Activated CD8-positive, alpha-beta T cell treated with anti-CD3 and anti-CD28 coated beads, Interleukin-2, amount 10 ng/mL, durations not matched to agents 7 days and 5 days (primary cell): ENCODE results near the gene KCNK3. TPM values are rescaled to one million over a fixed set of nuclear protein-coding genes. Genes with fewer than 3 reads are reported as not detected.

Experiments used
- ATAC-seq: fragments of 150-1000 bp; cut with Tn5 transposase; one replicate; pipeline ENCODE4 v1.10.0; 2021; ENCODE audit warnings: moderate library complexity
- CTCF ChIA-PET: fragments of 350-600 bp; sonication (Branson Sonifier 250); formaldehyde crosslinking; loops from one replicate; lab custom pipeline; 2021; ENCODE audit warnings: antibody characterized with exemption; lab: Charles Lee
- POLR2A ChIA-PET: fragments of 350-600 bp; sonication (Branson Sonifier 250); formaldehyde crosslinking; loops from one replicate; lab custom pipeline; 2021; ENCODE audit warnings: antibody characterized with exemption; lab: Charles Lee
- DNase-seq: peaks from one replicate; pipeline ENCODE4 v3.0.0-alpha.2; 2020
- H3K27ac Mint-ChIP-seq: one replicate; pipeline ENCODE4 v1.8.0; 2021; ENCODE audit warnings: mild to moderate bottlenecking, mixed read lengths
- H3K27me3 Mint-ChIP-seq: one replicate; pipeline ENCODE4 v1.8.0; 2021; ENCODE audit warnings: low read depth, mixed read lengths
- H3K36me3 Mint-ChIP-seq: one replicate; pipeline ENCODE4 v1.8.0; 2021; ENCODE audit warnings: low read depth, mixed read lengths
- H3K4me1 Mint-ChIP-seq: one replicate; pipeline ENCODE4 v1.8.0; 2021; ENCODE audit warnings: low read depth, mixed read lengths
- H3K4me3 Mint-ChIP-seq: one replicate; pipeline ENCODE4 v1.8.0; 2021; ENCODE audit warnings: mild to moderate bottlenecking, mixed read lengths
- H3K9me3 Mint-ChIP-seq: one replicate; pipeline ENCODE4 v1.8.0; 2022; ENCODE audit warnings: mixed read lengths; ENCODE audit not compliant: insufficient read depth
- total RNA-seq, 2 experiments: library from RNA; stranded (reverse); gene quantifications; one replicate each; pipeline ENCODE4 v1.2.3, GENCODE V29; 2021

KCNK3 gene
- total RNA-seq, 2 experiments from 2014 or later = not detected

- H3K4me3 Mint-ChIP-seq = no peak overlapping the region
- no peaks in the 10 kb centered on the region for H3K4me1 Mint-ChIP-seq
- DNase-seq (no peak), ATAC-seq (no peak)
- ChIA-PET POLR2A (no interaction called here), CTCF (no interaction called here)
- H3K36me3 Mint-ChIP-seq = no peaks in the 10 kb centered on the region
- peaks cover 33% of the 10 kb centered on the region for H3K27me3 Mint-ChIP-seq
- H3K27ac Mint-ChIP-seq = no peak overlapping the region
- no peaks in the 10 kb centered on the region for H3K9me3 Mint-ChIP-seq
These were observed 4.9 kb downstream of the KCNK3 start for GRCh38 chr2:26697425-26697824.

GRCh38 chr2:26699295-26699694 lies 6.8 kb downstream of the KCNK3 start:
- peaks cover 21% of the 10 kb centered on the region for H3K27me3 Mint-ChIP-seq
- no peak overlapping the region for H3K4me3 Mint-ChIP-seq

GRCh38 chr2:26700078-26700477 lies 7.6 kb downstream of the KCNK3 start:
- Mint-ChIP-seq H3K27me3 (peaks cover 15% of the 10 kb centered on the region), H3K4me3 (no peak overlapping the region), H3K27ac (no peak overlapping the region), H3K4me1 (no peaks in the 10 kb centered on the region), H3K36me3 (no peaks in the 10 kb centered on the region), H3K9me3 (no peaks in the 10 kb centered on the region)
- no peak for DNase-seq
- CTCF ChIA-PET = no interaction called here
- POLR2A ChIA-PET = no interaction called here
- no peak for ATAC-seq

More at GRCh38 chr2:26699295-26699694, 6.8 kb downstream of the KCNK3 start:
- ChIA-PET CTCF (no interaction called here), POLR2A (no interaction called here)
- Mint-ChIP-seq H3K36me3 (no peaks in the 10 kb centered on the region), H3K9me3 (no peaks in the 10 kb centered on the region), H3K27ac (no peak overlapping the region), H3K4me1 (no peaks in the 10 kb centered on the region)
- no peak for DNase-seq
- ATAC-seq = no peak

GRCh38 chr2:26701596-26701995 lies 9.1 kb downstream of the KCNK3 start:
- H3K27me3 Mint-ChIP-seq = peaks cover 7% of the 10 kb centered on the region
- ChIA-PET CTCF (no interaction called here), POLR2A (interaction anchor here (0.9 kb wide), 1 partner anchor 115 kb away, joined by 3 read pairs; no protein-coding TSS in a partner anchor)
- H3K36me3 Mint-ChIP-seq = no peaks in the 10 kb centered on the region
- H3K9me3 Mint-ChIP-seq = no peaks in the 10 kb centered on the region
- no peak for DNase-seq
- no peak for ATAC-seq
- H3K4me3 Mint-ChIP-seq = no peak overlapping the region
- no peak overlapping the region for H3K27ac Mint-ChIP-seq
- H3K4me1 Mint-ChIP-seq = no peaks in the 10 kb centered on the region

- no peaks in the 10 kb centered on the region for H3K36me3 Mint-ChIP-seq
- DNase-seq (no peak), ATAC-seq (no peak)
- H3K4me3 Mint-ChIP-seq = no peak overlapping the region
- no peak overlapping the region for H3K27ac Mint-ChIP-seq
- ChIA-PET POLR2A (no interaction called here), CTCF (no interaction called here)
- no peaks in the 10 kb centered on the region for H3K4me1 Mint-ChIP-seq
- peaks cover 7% of the 10 kb centered on the region for H3K27me3 Mint-ChIP-seq
- no peaks in the 10 kb centered on the region for H3K9me3 Mint-ChIP-seq
These were observed 9.5 kb downstream of the KCNK3 start for GRCh38 chr2:26702025-26702424.

- ChIA-PET CTCF (no interaction called here), POLR2A (no interaction called here)
- DNase-seq = no peak
These were observed 12.0 kb downstream of the KCNK3 start for GRCh38 chr2:26704441-26704977.

GRCh38 chr2:26705126-26705525 lies 12.6 kb downstream of the KCNK3 start:
- no peak overlapping the region for H3K27ac Mint-ChIP-seq
- H3K4me3 Mint-ChIP-seq = no peak overlapping the region
- no peak for ATAC-seq
- no peak for DNase-seq
- H3K36me3 Mint-ChIP-seq = no peaks in the 10 kb centered on the region
- H3K9me3 Mint-ChIP-seq = no peaks in the 10 kb centered on the region
- peaks cover 3% of the 10 kb centered on the region for H3K27me3 Mint-ChIP-seq
- H3K4me1 Mint-ChIP-seq = no peaks in the 10 kb centered on the region
- POLR2A ChIA-PET = interaction anchor here (0.6 kb wide), 1 partner anchor 513 kb away, joined by 6 read pairs; no protein-coding TSS in a partner anchor
- CTCF ChIA-PET = no interaction called here

More at GRCh38 chr2:26704441-26704977, 12.0 kb downstream of the KCNK3 start:
- Mint-ChIP-seq H3K4me3 (no peak overlapping the region), H3K4me1 (no peaks in the 10 kb centered on the region), H3K27ac (no peak overlapping the region), H3K36me3 (no peaks in the 10 kb centered on the region), H3K9me3 (no peaks in the 10 kb centered on the region), H3K27me3 (peaks cover 3% of the 10 kb centered on the region)
- ATAC-seq = no peak

- ChIA-PET CTCF (no interaction called here), POLR2A (no interaction called here)
- Mint-ChIP-seq H3K27me3 (no peaks in the 10 kb centered on the region), H3K4me3 (no peak overlapping the region), H3K9me3 (no peaks in the 10 kb centered on the region), H3K4me1 (no peaks in the 10 kb centered on the region), H3K36me3 (no peaks in the 10 kb centered on the region), H3K27ac (no peak overlapping the region)
- no peak for ATAC-seq
- DNase-seq = no peak
These were observed 13.6 kb downstream of the KCNK3 start for GRCh38 chr2:26706093-26706492.

- ATAC-seq (no peak), DNase-seq (no peak)
- no peaks in the 10 kb centered on the region for H3K4me1 Mint-ChIP-seq
- ChIA-PET CTCF (no interaction called here), POLR2A (no interaction called here)
- H3K27ac Mint-ChIP-seq = no peak overlapping the region
- H3K27me3 Mint-ChIP-seq = no peaks in the 10 kb centered on the region
- H3K4me3 Mint-ChIP-seq = no peak overlapping the region
- H3K9me3 Mint-ChIP-seq = no peaks in the 10 kb centered on the region
- no peaks in the 10 kb centered on the region for H3K36me3 Mint-ChIP-seq
These were observed 14.3 kb downstream of the KCNK3 start for GRCh38 chr2:26706616-26707473.

- ATAC-seq (no peak), DNase-seq (no peak)
- Mint-ChIP-seq H3K27me3 (no peaks in the 10 kb centered on the region), H3K27ac (no peak overlapping the region), H3K36me3 (no peaks in the 10 kb centered on the region), H3K4me1 (no peaks in the 10 kb centered on the region), H3K4me3 (no peak overlapping the region), H3K9me3 (no peaks in the 10 kb centered on the region)
- POLR2A ChIA-PET = no interaction called here
- CTCF ChIA-PET = no interaction called here
These were observed 15.2 kb downstream of the KCNK3 start for GRCh38 chr2:26707747-26708146.

GRCh38 chr2:26708457-26708856 lies 15.9 kb downstream of the KCNK3 start:
- H3K27me3 Mint-ChIP-seq = no peaks in the 10 kb centered on the region
- ATAC-seq (no peak), DNase-seq (no peak)
- ChIA-PET CTCF (no interaction called here), POLR2A (no interaction called here)
- no peaks in the 10 kb centered on the region for H3K4me1 Mint-ChIP-seq
- H3K27ac Mint-ChIP-seq = no peak overlapping the region
- no peaks in the 10 kb centered on the region for H3K9me3 Mint-ChIP-seq
- no peaks in the 10 kb centered on the region for H3K36me3 Mint-ChIP-seq
- H3K4me3 Mint-ChIP-seq = no peak overlapping the region

GRCh38 chr2:26709323-26710110 lies 17.0 kb downstream of the KCNK3 start:
- H3K36me3 Mint-ChIP-seq = no peaks in the 10 kb centered on the region
- no peak for DNase-seq
- no peaks in the 10 kb centered on the region for H3K4me1 Mint-ChIP-seq
- POLR2A ChIA-PET = no interaction called here
- H3K27ac Mint-ChIP-seq = no peak overlapping the region
- no peak for ATAC-seq
- no peak overlapping the region for H3K4me3 Mint-ChIP-seq
- H3K27me3 Mint-ChIP-seq = no peaks in the 10 kb centered on the region
- CTCF ChIA-PET = interaction anchor here (0.9 kb wide), 1 partner anchor 113 kb away, joined by 3 read pairs; no protein-coding TSS in a partner anchor
- H3K9me3 Mint-ChIP-seq = no peaks in the 10 kb centered on the region
